ENCODE data around the gene CLEC9A.

DNA sequence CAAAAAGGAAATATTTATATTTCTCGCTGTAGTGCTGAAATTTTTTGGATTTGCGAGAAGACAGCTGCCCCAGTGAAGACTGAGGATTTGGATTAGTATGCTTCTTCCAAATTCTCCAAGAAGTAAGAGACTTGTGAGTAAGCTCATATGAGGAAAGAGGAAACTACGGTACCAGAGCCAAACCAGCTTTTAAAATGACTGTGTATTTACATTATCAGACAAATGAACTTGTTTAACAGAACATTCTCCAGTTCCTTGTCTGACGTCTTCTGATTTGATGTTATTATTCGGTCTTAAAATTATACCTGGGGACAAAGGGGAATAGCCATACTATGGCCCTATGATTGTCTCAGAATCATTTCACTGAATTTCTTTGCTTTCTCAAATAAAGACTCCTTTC lies 12.1 kb upstream of the CLEC9A start:
- TF ChIP-seq, protein P1, sequence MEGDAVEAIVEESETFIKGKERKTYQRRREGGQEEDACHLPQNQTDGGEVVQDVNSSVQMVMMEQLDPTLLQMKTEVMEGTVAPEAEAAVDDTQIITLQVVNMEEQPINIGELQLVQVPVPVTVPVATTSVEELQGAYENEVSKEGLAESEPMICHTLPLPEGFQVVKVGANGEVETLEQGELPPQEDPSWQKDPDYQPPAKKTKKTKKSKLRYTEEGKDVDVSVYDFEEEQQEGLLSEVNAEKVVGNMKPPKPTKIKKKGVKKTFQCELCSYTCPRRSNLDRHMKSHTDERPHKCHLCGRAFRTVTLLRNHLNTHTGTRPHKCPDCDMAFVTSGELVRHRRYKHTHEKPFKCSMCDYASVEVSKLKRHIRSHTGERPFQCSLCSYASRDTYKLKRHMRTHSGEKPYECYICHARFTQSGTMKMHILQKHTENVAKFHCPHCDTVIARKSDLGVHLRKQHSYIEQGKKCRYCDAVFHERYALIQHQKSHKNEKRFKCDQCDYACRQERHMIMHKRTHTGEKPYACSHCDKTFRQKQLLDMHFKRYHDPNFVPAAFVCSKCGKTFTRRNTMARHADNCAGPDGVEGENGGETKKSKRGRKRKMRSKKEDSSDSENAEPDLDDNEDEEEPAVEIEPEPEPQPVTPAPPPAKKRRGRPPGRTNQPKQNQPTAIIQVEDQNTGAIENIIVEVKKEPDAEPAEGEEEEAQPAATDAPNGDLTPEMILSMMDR (IDR thresholded peaks at IDR 0.05; ENCODE audit: control extremely low read depth in 1 of 3, insufficient read depth in 1 of 3, low read depth in 1 of 3, low read length in 3 of 3): no peak
- TF ChIP-seq POLR2A (IDR thresholded peaks at IDR 0.05; ENCODE audit: control extremely low read depth in 1 of 2, low read depth in 2 of 2, low read length in 2 of 2) (no peak), YY1 (IDR thresholded peaks at IDR 0.05; ENCODE audit: low read depth, low read length) (no peak), POLR2AphosphoS5 (IDR thresholded peaks at IDR 0.05; ENCODE audit: low read depth, low read length) (no peak), SP1 (IDR thresholded peaks at IDR 0.05; ENCODE audit: low read depth, low read length) (no peak), RFX5 (IDR thresholded peaks at IDR 0.05; ENCODE audit: borderline replicate concordance, low read depth, low read length) (no peak)
- TF ChIP-seq, protein P2, sequence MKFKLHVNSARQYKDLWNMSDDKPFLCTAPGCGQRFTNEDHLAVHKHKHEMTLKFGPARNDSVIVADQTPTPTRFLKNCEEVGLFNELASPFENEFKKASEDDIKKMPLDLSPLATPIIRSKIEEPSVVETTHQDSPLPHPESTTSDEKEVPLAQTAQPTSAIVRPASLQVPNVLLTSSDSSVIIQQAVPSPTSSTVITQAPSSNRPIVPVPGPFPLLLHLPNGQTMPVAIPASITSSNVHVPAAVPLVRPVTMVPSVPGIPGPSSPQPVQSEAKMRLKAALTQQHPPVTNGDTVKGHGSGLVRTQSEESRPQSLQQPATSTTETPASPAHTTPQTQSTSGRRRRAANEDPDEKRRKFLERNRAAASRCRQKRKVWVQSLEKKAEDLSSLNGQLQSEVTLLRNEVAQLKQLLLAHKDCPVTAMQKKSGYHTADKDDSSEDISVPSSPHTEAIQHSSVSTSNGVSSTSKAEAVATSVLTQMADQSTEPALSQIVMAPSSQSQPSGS (IDR thresholded peaks at IDR 0.05; ENCODE audit: low read length): no peak
